HEK293 (cell line): ENCODE measurements around the gene NR4A3.

Experiments used
- HOXA7 ChIP-seq: sonication (generic); formaldehyde crosslinking; IDR thresholded peaks from 2 replicates; pipeline ENCODE4 v1.8.1; 2022; ENCODE audit warnings: missing genetic modification reagents, borderline replicate concordance
- MEIS1 ChIP-seq: sonication (generic); formaldehyde crosslinking; IDR thresholded peaks from 2 replicates; pipeline ENCODE4 v1.8.1; 2022; ENCODE audit warnings: missing genetic modification reagents, mild to moderate bottlenecking, borderline replicate concordance
- RBAK ChIP-seq: fragments of 450-650 bp; formaldehyde crosslinking; IDR thresholded peaks from 2 replicates; pipeline ENCODE4 v1.5.1; 2016; ENCODE audit warnings: missing biosample characterization, missing genetic modification characterization
- SP2 ChIP-seq: fragments of 450-650 bp; formaldehyde crosslinking; IDR thresholded peaks from 2 replicates; pipeline ENCODE4 v1.5.1; 2016; ENCODE audit warnings: missing biosample characterization, missing genetic modification characterization
- SP7 ChIP-seq: fragments of 450-650 bp; formaldehyde crosslinking; IDR thresholded peaks from 2 replicates; pipeline ENCODE4 v1.5.1; 2016; ENCODE audit warnings: missing biosample characterization, missing genetic modification characterization
- TSHZ1 ChIP-seq: fragments of 450-650 bp; formaldehyde crosslinking; IDR thresholded peaks from 2 replicates; pipeline ENCODE4 v1.5.1; 2016; ENCODE audit warnings: missing biosample characterization, missing genetic modification characterization, borderline replicate concordance
- ZBTB6 ChIP-seq: fragments of 450-650 bp; formaldehyde crosslinking; IDR thresholded peaks from 2 replicates; pipeline ENCODE4 v1.5.1; 2017; ENCODE audit warnings: missing biosample characterization, missing genetic modification characterization
- ZBTB8A ChIP-seq: fragments of 450-650 bp; formaldehyde crosslinking; IDR thresholded peaks from 2 replicates; pipeline ENCODE4 v1.5.1; 2016; ENCODE audit warnings: missing biosample characterization, missing genetic modification characterization
- ZEB2 ChIP-seq: fragments of 450-650 bp; formaldehyde crosslinking; IDR thresholded peaks from 2 replicates; pipeline ENCODE4 v1.5.1; 2016; ENCODE audit warnings: missing biosample characterization, missing genetic modification characterization
- ZFP37 ChIP-seq: fragments of 450-650 bp; formaldehyde crosslinking; IDR thresholded peaks from 2 replicates; pipeline ENCODE4 v1.5.1; 2016; ENCODE audit warnings: missing biosample characterization, missing genetic modification characterization
- ZIC2 ChIP-seq: fragments of 450-650 bp; formaldehyde crosslinking; IDR thresholded peaks from 2 replicates; pipeline ENCODE4 v1.5.1; 2016; ENCODE audit warnings: missing biosample characterization, missing genetic modification characterization
- ZNF121 ChIP-seq: fragments of 450-650 bp; formaldehyde crosslinking; IDR thresholded peaks from 2 replicates; pipeline ENCODE4 v1.5.1; 2016; ENCODE audit warnings: missing biosample characterization, missing genetic modification characterization
- ZNF146 ChIP-seq: fragments of 450-650 bp; formaldehyde crosslinking; IDR thresholded peaks from 2 replicates; pipeline ENCODE4 v1.5.1; 2016; ENCODE audit warnings: missing biosample characterization, missing genetic modification characterization
- ZNF155 ChIP-seq: fragments of 450-650 bp; formaldehyde crosslinking; IDR thresholded peaks from 2 replicates; pipeline ENCODE4 v1.5.1; 2016; ENCODE audit warnings: missing biosample characterization, missing genetic modification characterization
- ZNF239 ChIP-seq: fragments of 450-650 bp; formaldehyde crosslinking; IDR thresholded peaks from 2 replicates; pipeline ENCODE4 v1.5.1; 2016; ENCODE audit warnings: missing biosample characterization, missing genetic modification characterization
- ZNF26 ChIP-seq: fragments of 450-650 bp; formaldehyde crosslinking; IDR thresholded peaks from 2 replicates; pipeline ENCODE4 v1.5.1; 2016; ENCODE audit warnings: missing biosample characterization, missing genetic modification characterization
- ZNF280C ChIP-seq: fragments of 450-650 bp; formaldehyde crosslinking; IDR thresholded peaks from 2 replicates; pipeline ENCODE4 v1.5.1; 2016; ENCODE audit warnings: missing biosample characterization, missing genetic modification characterization
- ZNF292 ChIP-seq: fragments of 450-650 bp; formaldehyde crosslinking; IDR thresholded peaks from 2 replicates; pipeline ENCODE4 v1.5.1; 2016; ENCODE audit warnings: low read depth, missing biosample characterization, missing genetic modification characterization, borderline replicate concordance
- ZNF350 ChIP-seq: fragments of 450-650 bp; formaldehyde crosslinking; IDR thresholded peaks from 2 replicates; pipeline ENCODE4 v1.5.0; 2017; ENCODE audit warnings: missing biosample characterization, mild to moderate bottlenecking, missing genetic modification characterization
- ZNF366 ChIP-seq: fragments of 450-650 bp; formaldehyde crosslinking; conservative IDR thresholded peaks from 2 replicates; pipeline ENCODE4 v1.5.1; 2016; ENCODE audit warnings: missing biosample characterization, missing genetic modification characterization
- ZNF560 ChIP-seq: fragments of 450-650 bp; formaldehyde crosslinking; IDR thresholded peaks from 2 replicates; pipeline ENCODE4 v1.5.1; 2017; ENCODE audit warnings: missing biosample characterization, missing genetic modification characterization, borderline replicate concordance
- ZNF596 ChIP-seq: fragments of 450-650 bp; IDR thresholded peaks from 2 replicates; pipeline ENCODE4 v1.5.0; 2018; ENCODE audit warnings: missing biosample characterization, mild to moderate bottlenecking, missing genetic modification characterization, moderate library complexity
- ZNF623 ChIP-seq: fragments of 450-650 bp; formaldehyde crosslinking; IDR thresholded peaks from 2 replicates; pipeline ENCODE4 v1.5.1; 2016; ENCODE audit warnings: missing biosample characterization, missing genetic modification characterization
- ZNF629 ChIP-seq: fragments of 450-650 bp; formaldehyde crosslinking; IDR thresholded peaks from 2 replicates; pipeline ENCODE4 v1.5.1; 2017; ENCODE audit warnings: missing biosample characterization, missing genetic modification characterization
- ZNF645 ChIP-seq: fragments of 450-650 bp; formaldehyde crosslinking; IDR thresholded peaks from 2 replicates; pipeline ENCODE4; 2016; ENCODE audit warnings: missing biosample characterization, missing genetic modification characterization
- ZNF76 ChIP-seq: fragments of 450-650 bp; formaldehyde crosslinking; IDR thresholded peaks from 2 replicates; pipeline ENCODE4; 2016; ENCODE audit warnings: low read depth, missing biosample characterization, missing genetic modification characterization, borderline replicate concordance
- ZNF785 ChIP-seq: fragments of 450-650 bp; formaldehyde crosslinking; IDR thresholded peaks from 2 replicates; pipeline ENCODE4 v1.5.1; 2016; ENCODE audit warnings: missing biosample characterization, missing genetic modification characterization
- ZNF792 ChIP-seq: fragments of 450-650 bp; formaldehyde crosslinking; IDR thresholded peaks from 2 replicates; pipeline ENCODE4 v1.5.1; 2016; ENCODE audit warnings: missing biosample characterization, missing genetic modification characterization
- ZNF843 ChIP-seq: fragments of 450-650 bp; formaldehyde crosslinking; IDR thresholded peaks from 2 replicates; pipeline ENCODE4 v1.5.1; 2016; ENCODE audit warnings: missing biosample characterization, missing genetic modification characterization
- ZSCAN23 ChIP-seq: fragments of 450-650 bp; formaldehyde crosslinking; IDR thresholded peaks from 2 replicates; pipeline ENCODE4 v1.5.1; 2016; ENCODE audit warnings: missing biosample characterization, missing genetic modification characterization
- ZSCAN30 ChIP-seq: fragments of 450-650 bp; IDR thresholded peaks from 2 replicates; pipeline ENCODE4 v1.5.1; 2018; ENCODE audit warnings: missing biosample characterization, mild to moderate bottlenecking, missing genetic modification characterization, moderate library complexity

NR4A3 gene

GRCh38 chr9:99821396-99822108 lies at the start of gene NR4A3 (continued):
- TF ChIP-seq ZNF785 (tag by site-specific recombination): no peak
- TF ChIP-seq ZNF239: no peak
- no peak for TF ChIP-seq ZNF26 (tag by site-specific recombination)
- peak; percentile 23; the same call in 1 of the 2 replicates for TF ChIP-seq TSHZ1 (tag by site-specific recombination)
- TF ChIP-seq ZIC2 (tag by site-specific recombination): peak; percentile 65
- no peak for TF ChIP-seq ZNF155 (tag by site-specific recombination)
- peak; percentile 43 for TF ChIP-seq ZNF366 (tag by site-specific recombination)
- peak; percentile 67 for TF ChIP-seq ZNF76 (tag by site-specific recombination)
- no peak for TF ChIP-seq ZNF645 (tag by site-specific recombination)
- no peak for TF ChIP-seq ZSCAN30 (tag by site-specific recombination)
- peak; percentile 76 for TF ChIP-seq ZBTB6
- peak; percentile 85 for TF ChIP-seq ZEB2 (tag by site-specific recombination)
- TF ChIP-seq ZNF292 (tag by site-specific recombination): no peak
- no peak for TF ChIP-seq RBAK (tag by site-specific recombination)
- peak; percentile 86 for TF ChIP-seq SP7 (tag by site-specific recombination)
- no peak for TF ChIP-seq MEIS1
- no peak for TF ChIP-seq ZNF560 (tag by site-specific recombination)
- no peak for TF ChIP-seq ZNF280C (tag by site-specific recombination)
- peak; percentile 80 for TF ChIP-seq SP2 (tag by site-specific recombination)
- TF ChIP-seq ZNF843 (tag by site-specific recombination): peak; percentile 58; the same call in 1 of the 2 replicates
- no peak for TF ChIP-seq ZFP37 (tag by site-specific recombination)
- no peak for TF ChIP-seq ZNF792 (tag by site-specific recombination)
- peak; percentile 82 for TF ChIP-seq ZNF596 (tag by site-specific recombination)
- TF ChIP-seq ZNF350 (tag by site-specific recombination): no peak
- peak; percentile 100 for TF ChIP-seq ZNF629 (tag by site-specific recombination)
- peak; percentile 61 for TF ChIP-seq ZBTB8A (tag by site-specific recombination)
- TF ChIP-seq ZNF623 (tag by site-specific recombination): no peak
- TF ChIP-seq HOXA7: no peak
- TF ChIP-seq ZNF146 (tag by site-specific recombination): 0 out of 2 replicates have a peak, but pooled peaks have one; percentile 6
- TF ChIP-seq ZSCAN23 (tag by site-specific recombination): no peak; the same call in 1 of the 2 replicates
- TF ChIP-seq ZNF121: no peak
